Dendritic cell treated with granulocyte-macrophage colony-stimulating factor and Interleukin-4, amounts not matched to agents 40 ng/mL and 50 ng/mL, for 4 days (primary cell): ENCODE results near the gene TNFRSF14.

Experiments
- H3K27ac Mint-ChIP-seq: one replicate; pipeline ENCODE4 v1.8.0; 2022; ENCODE audit warnings: mild to moderate bottlenecking, mixed read lengths
- H3K27me3 Mint-ChIP-seq: one replicate; pipeline ENCODE4 v1.8.0; 2022; ENCODE audit warnings: mild to moderate bottlenecking, mixed read lengths
- H3K36me3 Mint-ChIP-seq: one replicate; pipeline ENCODE4 v1.8.0; 2022; ENCODE audit warnings: low read depth, mixed read lengths
- H3K4me1 Mint-ChIP-seq: one replicate; pipeline ENCODE4 v1.8.0; 2022; ENCODE audit warnings: low read depth, mixed read lengths
- H3K4me3 Mint-ChIP-seq: one replicate; pipeline ENCODE4 v1.8.0; 2022; ENCODE audit warnings: mild to moderate bottlenecking, moderate library complexity, mixed read lengths
- H3K9me3 Mint-ChIP-seq: one replicate; pipeline ENCODE4 v1.8.0; 2022; ENCODE audit warnings: mixed read lengths
- intact Hi-C: fragments of 100-400 bp; cut with micrococcal nuclease; formaldehyde crosslinking; loops from one replicate; pipeline ENCODE4 v1.15.0; 2022

TNFRSF14 gene

GRCh38 chr1:2602311-2602835 lies 46.2 kb downstream of the TNFRSF14 start:
- Mint-ChIP-seq H3K27me3 (peaks cover 20% of the 10 kb centered on the region), H3K4me3 (no peak overlapping the region), H3K27ac (no peak overlapping the region), H3K9me3 (no peaks in the 10 kb centered on the region), H3K4me1 (peaks cover 5% of the 10 kb centered on the region), H3K36me3 (no peaks in the 10 kb centered on the region)
- intact Hi-C loops, result no loop called here

GRCh38 chr1:2602866-2603520 lies 46.8 kb downstream of the TNFRSF14 start:
- Mint-ChIP-seq H3K36me3 (no peaks in the 10 kb centered on the region), H3K27ac (no peak overlapping the region), H3K27me3 (peaks cover 14% of the 10 kb centered on the region), H3K4me3 (no peak overlapping the region), H3K9me3 (no peaks in the 10 kb centered on the region), H3K4me1 (peaks cover 5% of the 10 kb centered on the region)
- intact Hi-C loops, result no loop called here

- Mint-ChIP-seq H3K36me3 (no peaks in the 10 kb centered on the region), H3K4me1 (peaks cover 3% of the 10 kb centered on the region), H3K27ac (no peak overlapping the region), H3K9me3 (no peaks in the 10 kb centered on the region), H3K27me3 (peaks cover 11% of the 10 kb centered on the region), H3K4me3 (no peak overlapping the region)
- intact Hi-C loops, result no loop called here
These were observed 47.5 kb downstream of the TNFRSF14 start for GRCh38 chr1:2603521-2604155.

GRCh38 chr1:2604156-2604843 lies 48.1 kb downstream of the TNFRSF14 start:
- Mint-ChIP-seq H3K27ac (no peak overlapping the region), H3K4me3 (no peak overlapping the region), H3K4me1 (no peaks in the 10 kb centered on the region), H3K9me3 (no peaks in the 10 kb centered on the region), H3K27me3 (peaks cover 11% of the 10 kb centered on the region), H3K36me3 (no peaks in the 10 kb centered on the region)
- intact Hi-C loops, result no loop called here

GRCh38 chr1:2604844-2605508 lies 48.8 kb downstream of the TNFRSF14 start:
- peaks cover 15% of the 10 kb centered on the region for H3K27me3 Mint-ChIP-seq
- H3K27ac Mint-ChIP-seq, result no peak overlapping the region
- intact Hi-C loops, result no loop called here
- no peaks in the 10 kb centered on the region for H3K36me3 Mint-ChIP-seq
- no peaks in the 10 kb centered on the region for H3K9me3 Mint-ChIP-seq
- H3K4me1 Mint-ChIP-seq, result no peaks in the 10 kb centered on the region
- H3K4me3 Mint-ChIP-seq, result no peak overlapping the region

- H3K4me3 Mint-ChIP-seq, result no peak overlapping the region
- H3K9me3 Mint-ChIP-seq, result no peaks in the 10 kb centered on the region
- H3K27ac Mint-ChIP-seq, result no peak overlapping the region
- no peaks in the 10 kb centered on the region for H3K4me1 Mint-ChIP-seq
- peaks cover 19% of the 10 kb centered on the region for H3K27me3 Mint-ChIP-seq
- no peaks in the 10 kb centered on the region for H3K36me3 Mint-ChIP-seq
- intact Hi-C loops, result no loop called here
These were observed 49.6 kb downstream of the TNFRSF14 start for GRCh38 chr1:2605509-2606395.

GRCh38 chr1:2606396-2606880 lies 50.3 kb downstream of the TNFRSF14 start:
- Mint-ChIP-seq H3K4me1 (no peaks in the 10 kb centered on the region), H3K9me3 (no peaks in the 10 kb centered on the region), H3K36me3 (no peaks in the 10 kb centered on the region), H3K27me3 (peaks cover 23% of the 10 kb centered on the region), H3K4me3 (no peak overlapping the region), H3K27ac (no peak overlapping the region)
- intact Hi-C loops, result no loop called here

- Mint-ChIP-seq H3K27me3 (peaks cover 21% of the 10 kb centered on the region), H3K9me3 (no peaks in the 10 kb centered on the region), H3K27ac (no peak overlapping the region), H3K36me3 (no peaks in the 10 kb centered on the region), H3K4me1 (no peaks in the 10 kb centered on the region), H3K4me3 (no peak overlapping the region)
- intact Hi-C loops, result no loop called here
These were observed 50.9 kb downstream of the TNFRSF14 start for GRCh38 chr1:2606881-2607621.

- intact Hi-C loops, result no loop called here
- no peaks in the 10 kb centered on the region for H3K9me3 Mint-ChIP-seq
- peaks cover 17% of the 10 kb centered on the region for H3K27me3 Mint-ChIP-seq
- no peak overlapping the region for H3K27ac Mint-ChIP-seq
- H3K4me3 Mint-ChIP-seq, result no peak overlapping the region
- no peaks in the 10 kb centered on the region for H3K4me1 Mint-ChIP-seq
- no peaks in the 10 kb centered on the region for H3K36me3 Mint-ChIP-seq
These were observed 51.5 kb downstream of the TNFRSF14 start for GRCh38 chr1:2607641-2608091.

- intact Hi-C loops, result no loop called here
- no peak overlapping the region for H3K4me3 Mint-ChIP-seq
- H3K27ac Mint-ChIP-seq, result no peak overlapping the region
- H3K36me3 Mint-ChIP-seq, result no peaks in the 10 kb centered on the region
- H3K27me3 Mint-ChIP-seq, result peaks cover 26% of the 10 kb centered on the region
- H3K4me1 Mint-ChIP-seq, result no peaks in the 10 kb centered on the region
- peaks cover 15% of the 10 kb centered on the region for H3K9me3 Mint-ChIP-seq
These were observed 53.3 kb downstream of the TNFRSF14 start for GRCh38 chr1:2609319-2610035.

GRCh38 chr1:2610036-2610959 lies 54.1 kb downstream of the TNFRSF14 start:
- Mint-ChIP-seq H3K27ac (no peak overlapping the region), H3K4me3 (no peak overlapping the region), H3K4me1 (no peaks in the 10 kb centered on the region), H3K27me3 (peaks cover 28% of the 10 kb centered on the region), H3K9me3 (peaks cover 15% of the 10 kb centered on the region), H3K36me3 (no peaks in the 10 kb centered on the region)
- intact Hi-C loops, result no loop called here
